Raji (cell line): ENCODE data around the gene KSR2.

Experiments used
- POLR2A ChIP-seq: IDR thresholded peaks from 2 replicates; pipeline ENCODE4 v1.6.1; 2011; ENCODE audit warnings: low read depth, low read length, control low read depth; ENCODE audit not compliant: insufficient read depth

Gene KSR2

GRCh38 chr12:117468016-117468415 lies 500.8 kb downstream of the KSR2 start:
- TF ChIP-seq POLR2A: no peak

GRCh38 chr12:117467588-117467987 lies 501.2 kb downstream of the KSR2 start:
- no peak for TF ChIP-seq POLR2A

- no peak for TF ChIP-seq POLR2A
These were observed 502.0 kb downstream of the KSR2 start for GRCh38 chr12:117466677-117467362.

DNA sequence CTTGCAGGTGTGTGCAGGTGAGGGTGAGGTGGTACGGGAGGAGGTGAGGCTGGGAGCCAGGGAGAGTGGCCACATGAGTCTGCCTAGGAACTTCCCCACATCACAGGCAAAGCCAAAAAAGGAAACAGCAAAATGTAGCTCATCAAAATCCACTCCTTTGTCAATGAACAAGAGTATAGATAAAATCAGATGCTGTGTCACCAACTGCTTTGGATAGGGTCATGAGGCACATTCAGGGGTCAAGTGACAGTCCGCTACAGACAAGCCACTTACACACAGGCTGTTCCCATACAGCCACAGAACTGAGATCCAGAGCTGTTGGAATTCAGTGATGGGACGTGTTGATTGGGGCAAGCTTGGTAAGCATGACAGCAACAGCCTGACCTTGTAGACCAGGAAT lies 507.1 kb downstream of the KSR2 start:
- TF ChIP-seq POLR2A: no peak

- TF ChIP-seq POLR2A: no peak
These were observed 509.6 kb downstream of the KSR2 start for GRCh38 chr12:117459229-117459628.

- no peak for TF ChIP-seq POLR2A
These were observed 511.6 kb downstream of the KSR2 start for GRCh38 chr12:117457189-117457588.

GRCh38 chr12:117456076-117456475 lies 512.7 kb downstream of the KSR2 start:
- no peak for TF ChIP-seq POLR2A

GRCh38 chr12:117453961-117454360 lies 514.8 kb downstream of the KSR2 start:
- no peak for TF ChIP-seq POLR2A

DNA sequence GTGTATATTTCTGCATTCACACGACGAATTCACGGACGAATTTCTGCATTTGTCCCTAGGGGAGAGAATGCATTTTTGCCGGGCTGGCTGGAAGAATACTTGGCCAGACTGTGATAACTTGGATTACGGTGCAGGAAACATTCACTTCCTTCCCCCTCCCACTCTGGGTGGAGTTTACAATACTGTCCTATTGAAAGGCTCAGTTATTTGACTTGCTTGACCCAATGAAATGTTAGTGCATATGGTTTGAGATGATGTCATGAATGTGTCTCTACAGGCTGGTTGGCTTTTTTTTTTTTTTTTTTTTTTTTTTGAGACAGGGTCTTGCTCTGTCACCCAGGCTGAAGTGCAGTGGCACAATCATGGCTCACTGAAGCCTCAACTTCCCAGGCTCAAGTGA lies 516.7 kb downstream of the KSR2 start:
- no peak for TF ChIP-seq POLR2A

GRCh38 chr12:117450209-117450608 lies 518.6 kb downstream of the KSR2 start:
- no peak for TF ChIP-seq POLR2A

GRCh38 chr12:117447665-117448366 lies 521.0 kb downstream of the KSR2 start:
- no peak for TF ChIP-seq POLR2A

DNA sequence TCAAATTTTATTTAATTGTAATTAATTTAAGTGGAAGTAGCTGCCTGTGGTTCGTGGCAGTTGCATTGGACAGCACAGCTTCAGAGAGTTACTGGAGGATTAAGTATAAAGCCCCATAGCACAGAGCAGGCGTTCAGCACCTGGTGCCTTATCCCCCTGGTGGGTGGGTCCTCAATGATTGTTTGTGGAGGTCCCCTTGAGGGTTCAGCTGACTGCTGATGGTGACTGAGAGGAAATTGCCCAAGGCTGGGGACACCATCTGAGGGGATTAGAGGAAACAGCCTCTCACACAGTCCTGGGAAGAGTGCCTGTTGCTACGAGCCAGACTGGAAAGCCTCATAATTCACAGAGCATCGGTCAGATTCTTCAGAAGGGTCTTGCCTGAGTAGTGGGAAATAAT lies 524.0 kb downstream of the KSR2 start:
- TF ChIP-seq POLR2A: no peak

GRCh38 chr12:117441751-117442150 lies 527.0 kb downstream of the KSR2 start:
- TF ChIP-seq POLR2A: no peak

DNA sequence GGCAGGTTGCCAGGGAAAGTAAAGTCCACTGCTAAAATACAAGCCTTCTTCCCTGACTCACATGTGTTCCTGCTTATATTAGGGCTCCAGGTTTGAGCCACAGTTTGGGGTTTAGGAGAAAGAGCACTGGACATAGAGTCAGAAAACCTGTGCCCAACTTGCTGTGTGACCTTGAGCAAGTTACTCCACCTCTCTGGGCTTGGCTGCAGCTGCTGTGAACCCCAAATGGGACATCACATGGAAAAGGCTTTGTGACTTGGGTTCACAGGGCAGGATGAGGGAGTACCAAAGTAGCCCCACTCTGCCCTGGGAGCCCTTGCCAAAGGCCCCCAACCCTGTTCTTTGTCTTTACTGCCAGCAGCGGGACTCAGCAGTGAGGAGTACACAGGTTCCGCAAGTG lies 528.4 kb downstream of the KSR2 start:
- TF ChIP-seq POLR2A: no peak

GRCh38 chr12:117439531-117440001 lies 529.2 kb downstream of the KSR2 start:
- no peak for TF ChIP-seq POLR2A

DNA sequence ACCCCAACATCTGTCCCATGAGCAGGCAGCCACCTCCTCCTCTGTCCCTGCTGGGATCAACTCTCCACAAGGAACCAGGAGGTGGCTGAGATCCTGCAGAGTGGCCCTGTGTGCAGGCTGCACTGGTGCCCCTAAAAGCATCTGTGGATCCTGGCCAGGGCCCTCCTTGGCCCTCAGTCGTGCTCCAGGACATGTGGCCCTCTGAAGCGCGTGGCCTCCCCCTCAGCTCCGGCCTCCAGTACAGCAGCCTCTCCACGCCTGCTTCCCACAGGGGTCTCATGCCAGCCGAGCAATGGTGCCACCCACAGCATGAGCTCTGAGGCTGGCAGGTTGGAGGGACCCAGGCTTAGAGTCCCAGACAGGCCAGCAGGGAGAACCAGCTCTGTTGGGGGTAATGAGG lies 530.0 kb downstream of the KSR2 start:
- no peak for TF ChIP-seq POLR2A
